ENCODE measurements around the gene FBLN7. TPM values are rescaled to one million over a fixed set of nuclear protein-coding genes. Genes with fewer than 3 reads are reported as not detected.

Gene FBLN7
- total RNA-seq, 3 donors from 2014 or later (not counting 1 experiment from before 2014, with no cell fraction given), result 0.25 to 0.48 TPM; not detected in 1

- intact Hi-C loops (cut with micrococcal nuclease), result no loop called here
- no peak for ATAC-seq
- no peak overlapping the region for H3K27ac Mint-ChIP-seq
Observed at GRCh38 chr2:112175958-112176573, 37.9 kb downstream of the FBLN7 start.

GRCh38 chr2:112181571-112182290, 43.5 kb downstream of the FBLN7 start:
- H3K36me3 ChIP-seq (ENCODE audit: control insufficient read depth, insufficient read depth, low read length), result no peaks in the 10 kb centered on the region
- peak in 2 of 3 donors; percentile 38 to 59 for ATAC-seq
- Mint-ChIP-seq H3K27ac (no peak overlapping the region), H3K9me3 (no peaks in the 10 kb centered on the region), H3K4me1 (peaks cover 0 to 5% of the 10 kb centered on the region in 2 donors), H3K4me3 (no peak overlapping the region), H3K36me3 (no peaks in the 10 kb centered on the region), H3K27me3 (ENCODE audit: low read depth in 2 of 2) (peaks cover 33 to 40% of the 10 kb centered on the region in 2 donors)
- 30% methylated on average over 54 of the region's 54 CpGs for WGBS (ENCODE audit: insufficient coverage)
- TF ChIP-seq CTCF (IDR thresholded peaks at IDR 0.05), result no peak
- DNase-seq, result peak in 1 of 2 donors; percentile 82
- H3K4me1 ChIP-seq (ENCODE audit: control insufficient read depth, insufficient read depth, low read length), result no peaks in the 10 kb centered on the region
- H3K9me3 ChIP-seq (ENCODE audit: control insufficient read depth, insufficient read depth, low read length), result no peaks in the 10 kb centered on the region
- H3K27ac ChIP-seq (ENCODE audit: low read length), result no peak overlapping the region
- intact Hi-C loops (cut with micrococcal nuclease), result no loop called here
- H3K4me3 ChIP-seq (ENCODE audit: low read length), result no peak overlapping the region
- peaks cover 3% of the 10 kb centered on the region for H3K27me3 ChIP-seq (ENCODE audit: control insufficient read depth, insufficient read depth, low read length)

More at GRCh38 chr2:112175958-112176573, 37.9 kb downstream of the FBLN7 start:
- H3K36me3 ChIP-seq (ENCODE audit: control insufficient read depth, insufficient read depth, low read length), result no peaks in the 10 kb centered on the region
- no peaks in the 10 kb centered on the region for H3K4me1 Mint-ChIP-seq
- H3K27me3 ChIP-seq (ENCODE audit: control insufficient read depth, insufficient read depth, low read length), result no peaks in the 10 kb centered on the region
- no peaks in the 10 kb centered on the region for H3K4me1 ChIP-seq (ENCODE audit: control insufficient read depth, insufficient read depth, low read length)
- DNase-seq, result no peak
- TF ChIP-seq CTCF (IDR thresholded peaks at IDR 0.05), result no peak
- no peaks in the 10 kb centered on the region for H3K36me3 Mint-ChIP-seq
- H3K4me3 Mint-ChIP-seq, result no peak overlapping the region
- no peak overlapping the region for H3K4me3 ChIP-seq (ENCODE audit: low read length)
- H3K9me3 ChIP-seq (ENCODE audit: control insufficient read depth, insufficient read depth, low read length), result no peaks in the 10 kb centered on the region
- no peak overlapping the region for H3K27ac ChIP-seq (ENCODE audit: low read length)
- 91% methylated on average over 6 of the region's 7 CpGs for WGBS (ENCODE audit: insufficient coverage)
- no peaks in the 10 kb centered on the region for H3K9me3 Mint-ChIP-seq
- peaks cover 25 to 28% of the 10 kb centered on the region in 2 donors for H3K27me3 Mint-ChIP-seq (ENCODE audit: low read depth in 2 of 2)

GRCh38 chr2:112182581-112183034, 44.4 kb downstream of the FBLN7 start:
- intact Hi-C loops (cut with micrococcal nuclease), result no loop called here
- Histone ChIP-seq H3K36me3 (ENCODE audit: control insufficient read depth, insufficient read depth, low read length) (no peaks in the 10 kb centered on the region), H3K27me3 (ENCODE audit: control insufficient read depth, insufficient read depth, low read length) (peaks cover 3% of the 10 kb centered on the region), H3K9me3 (ENCODE audit: control insufficient read depth, insufficient read depth, low read length) (no peaks in the 10 kb centered on the region), H3K4me1 (ENCODE audit: control insufficient read depth, insufficient read depth, low read length) (peaks cover 7% of the 10 kb centered on the region), H3K27ac (ENCODE audit: low read length) (no peak overlapping the region), H3K4me3 (ENCODE audit: low read length) (no peak overlapping the region)
- Mint-ChIP-seq H3K27ac (no peak overlapping the region), H3K4me1 (peaks cover 3 to 7% of the 10 kb centered on the region in 2 donors), H3K9me3 (no peaks in the 10 kb centered on the region), H3K27me3 (ENCODE audit: low read depth in 2 of 2) (peaks cover 33 to 40% of the 10 kb centered on the region in 2 donors), H3K4me3 (no peak overlapping the region), H3K36me3 (no peaks in the 10 kb centered on the region)
- ATAC-seq, result peak in 1 of 3 donors; percentile 12
- TF ChIP-seq CTCF (IDR thresholded peaks at IDR 0.05), result no peak
- WGBS (ENCODE audit: insufficient coverage), result 91% methylated on average over 17 of the region's 17 CpGs
- peak in 1 of 2 donors; percentile 68 for DNase-seq
